ENCODE measurements around the gene EPOP. TPM values are rescaled to one million over a fixed set of nuclear protein-coding genes. Genes with fewer than 3 reads are reported as not detected.

EPOP gene
- 0.97 and 1.3 TPM in 2 replicates for total RNA-seq

- peak within 1 kb of the TSS; percentile 54 for H3K4me3 ChIP-seq (ENCODE audit: low read depth, low read length)
- TF ChIP-seq, protein P1, sequence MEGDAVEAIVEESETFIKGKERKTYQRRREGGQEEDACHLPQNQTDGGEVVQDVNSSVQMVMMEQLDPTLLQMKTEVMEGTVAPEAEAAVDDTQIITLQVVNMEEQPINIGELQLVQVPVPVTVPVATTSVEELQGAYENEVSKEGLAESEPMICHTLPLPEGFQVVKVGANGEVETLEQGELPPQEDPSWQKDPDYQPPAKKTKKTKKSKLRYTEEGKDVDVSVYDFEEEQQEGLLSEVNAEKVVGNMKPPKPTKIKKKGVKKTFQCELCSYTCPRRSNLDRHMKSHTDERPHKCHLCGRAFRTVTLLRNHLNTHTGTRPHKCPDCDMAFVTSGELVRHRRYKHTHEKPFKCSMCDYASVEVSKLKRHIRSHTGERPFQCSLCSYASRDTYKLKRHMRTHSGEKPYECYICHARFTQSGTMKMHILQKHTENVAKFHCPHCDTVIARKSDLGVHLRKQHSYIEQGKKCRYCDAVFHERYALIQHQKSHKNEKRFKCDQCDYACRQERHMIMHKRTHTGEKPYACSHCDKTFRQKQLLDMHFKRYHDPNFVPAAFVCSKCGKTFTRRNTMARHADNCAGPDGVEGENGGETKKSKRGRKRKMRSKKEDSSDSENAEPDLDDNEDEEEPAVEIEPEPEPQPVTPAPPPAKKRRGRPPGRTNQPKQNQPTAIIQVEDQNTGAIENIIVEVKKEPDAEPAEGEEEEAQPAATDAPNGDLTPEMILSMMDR (IDR thresholded peaks at IDR 0.05; ENCODE audit: insufficient read depth, low read depth, low read length) = no peak
- DNase-seq (ENCODE audit: low read depth) = peak; percentile 82
Observed at GRCh38 chr17:38674749-38675615, at the start of gene EPOP. TSS of gene EPOP (minus strand) at chr17:38674957. CDS start at chr17:38674495, 462 bp downstream.

DNA sequence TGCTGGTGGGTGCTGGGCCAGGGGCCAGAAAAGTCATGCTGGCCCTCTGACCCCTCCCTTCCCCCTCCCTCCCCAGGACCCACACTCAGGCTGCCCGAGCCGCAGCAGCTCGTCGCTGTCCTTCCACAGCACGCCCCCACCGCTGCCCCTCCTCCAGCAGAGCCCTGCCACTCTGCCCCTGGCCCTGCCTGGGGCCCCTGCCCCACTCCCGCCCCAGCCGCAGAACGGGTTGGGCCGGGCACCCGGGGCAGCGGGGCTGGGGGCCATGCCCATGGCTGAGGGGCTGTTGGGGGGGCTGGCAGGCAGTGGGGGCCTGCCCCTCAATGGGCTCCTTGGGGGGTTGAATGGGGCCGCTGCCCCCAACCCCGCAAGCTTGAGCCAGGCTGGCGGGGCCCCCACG is 47.0 kb upstream of the EPOP start:
- H3K4me3 ChIP-seq (ENCODE audit: low read depth, low read length) = no peak overlapping the region
- DNase-seq (ENCODE audit: low read depth) = no peak
- TF ChIP-seq, protein P1 (IDR thresholded peaks at IDR 0.05; ENCODE audit: insufficient read depth, low read depth, low read length) = no peak

- H3K4me3 ChIP-seq (ENCODE audit: low read depth, low read length) = no peak overlapping the region
- TF ChIP-seq, protein P1 (IDR thresholded peaks at IDR 0.05; ENCODE audit: insufficient read depth, low read depth, low read length) = no peak
- no peak for DNase-seq (ENCODE audit: low read depth)
Observed at GRCh38 chr17:38720941-38721340, 46.2 kb upstream of the EPOP start.

DNA sequence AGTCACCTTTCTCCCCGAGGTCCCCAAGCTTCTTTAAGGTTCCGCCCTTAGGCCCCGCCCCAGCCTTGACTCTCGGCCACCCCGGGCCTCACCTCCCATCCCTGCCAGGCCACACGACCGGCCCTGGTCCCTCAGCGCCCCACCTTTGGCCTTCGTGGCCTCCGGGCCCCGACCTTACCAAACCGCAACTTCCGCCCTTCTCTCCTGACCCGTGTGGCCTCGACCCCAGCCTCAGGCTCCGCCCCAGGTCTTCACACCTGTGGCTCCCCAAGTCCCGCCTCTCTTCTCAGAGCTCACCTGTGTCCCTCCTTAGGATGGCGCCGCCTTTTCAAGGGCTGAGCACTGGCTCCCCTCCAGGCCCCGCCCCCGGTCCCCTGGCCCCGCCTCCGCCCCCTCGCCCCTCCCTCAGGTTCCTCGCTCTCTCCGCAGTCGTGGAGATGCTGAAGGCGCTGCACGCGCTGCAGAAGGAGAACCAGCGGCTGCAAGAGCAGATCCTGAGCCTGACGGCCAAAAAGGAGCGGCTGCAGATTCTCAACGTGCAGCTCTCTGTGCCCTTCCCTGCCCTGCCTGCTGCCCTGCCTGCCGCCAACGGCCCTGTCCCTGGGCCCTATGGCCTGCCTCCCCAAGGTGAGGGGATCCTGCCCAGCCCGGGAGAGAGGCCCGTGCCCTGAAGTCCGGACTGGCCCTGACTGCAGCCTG is 45.3 kb upstream of the EPOP start:
- no peak for DNase-seq (ENCODE audit: low read depth)
- TF ChIP-seq, protein P1 (IDR thresholded peaks at IDR 0.05; ENCODE audit: insufficient read depth, low read depth, low read length) = no peak
- no peak overlapping the region for H3K4me3 ChIP-seq (ENCODE audit: low read depth, low read length)

- TF ChIP-seq, protein P1 (IDR thresholded peaks at IDR 0.05; ENCODE audit: insufficient read depth, low read depth, low read length) = no peak
- no peak for DNase-seq (ENCODE audit: low read depth)
- no peak overlapping the region for H3K4me3 ChIP-seq (ENCODE audit: low read depth, low read length)
Observed at GRCh38 chr17:38719289-38719942, 44.7 kb upstream of the EPOP start.

GRCh38 chr17:38717139-38717745 is 42.5 kb upstream of the EPOP start:
- H3K4me3 ChIP-seq (ENCODE audit: low read depth, low read length) = no peak overlapping the region
- DNase-seq (ENCODE audit: low read depth) = no peak
- TF ChIP-seq, protein P1 (IDR thresholded peaks at IDR 0.05; ENCODE audit: insufficient read depth, low read depth, low read length) = no peak
